ENCODE data around the gene BTG4. TPM values are rescaled to one million over a fixed set of nuclear protein-coding genes. Genes with fewer than 3 reads are reported as not detected.

The BTG4 gene
- total RNA-seq, 1 donor from 2014 or later = not detected

DNA sequence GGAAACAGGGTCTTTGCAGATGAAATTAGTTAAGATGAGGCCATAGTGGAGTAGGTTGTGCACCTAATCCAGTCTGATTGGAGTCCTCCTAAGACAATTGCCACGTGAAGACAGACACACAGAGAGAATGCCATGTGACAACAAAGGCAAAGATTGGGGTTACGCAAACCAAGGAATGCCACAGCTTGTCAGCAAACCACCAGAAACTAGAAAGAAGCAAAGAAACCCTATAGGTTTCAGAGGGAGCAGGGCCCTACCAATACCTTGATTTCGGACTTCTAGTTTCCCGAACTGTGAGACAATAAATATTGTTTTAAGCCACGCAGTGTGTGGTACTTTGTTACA lies 20.2 kb upstream of the BTG4 start:
- H3K27ac Mint-ChIP-seq = no peak overlapping the region
- peaks cover 14% of the 10 kb centered on the region for H3K27me3 Mint-ChIP-seq (ENCODE audit: low read depth)
- no peaks in the 10 kb centered on the region for H3K36me3 Mint-ChIP-seq
- no peak for TF ChIP-seq CTCF (IDR thresholded peaks at IDR 0.05; ENCODE audit: unreplicated experiment)
- no peaks in the 10 kb centered on the region for H3K9me3 Mint-ChIP-seq
- no peak overlapping the region for H3K4me3 Mint-ChIP-seq
- peaks cover 4% of the 10 kb centered on the region for H3K4me1 Mint-ChIP-seq
- no peak for DNase-seq (ENCODE audit: low spot score in 2 of 2, unreplicated experiment in 2 of 2)

GRCh38 chr11:111531687-111532364 lies 19.6 kb upstream of the BTG4 start:
- H3K36me3 Mint-ChIP-seq = no peaks in the 10 kb centered on the region
- H3K27ac Mint-ChIP-seq = no peak overlapping the region
- H3K9me3 Mint-ChIP-seq = no peaks in the 10 kb centered on the region
- no peak for TF ChIP-seq CTCF (IDR thresholded peaks at IDR 0.05; ENCODE audit: unreplicated experiment)
- peaks cover 6% of the 10 kb centered on the region for H3K4me1 Mint-ChIP-seq
- H3K27me3 Mint-ChIP-seq (ENCODE audit: low read depth) = peaks cover 13% of the 10 kb centered on the region
- DNase-seq (ENCODE audit: low spot score in 2 of 2, unreplicated experiment in 2 of 2) = no peak
- H3K4me3 Mint-ChIP-seq = no peak overlapping the region

GRCh38 chr11:111531136-111531535 lies 18.9 kb upstream of the BTG4 start:
- no peak for DNase-seq (ENCODE audit: low spot score in 2 of 2, unreplicated experiment in 2 of 2)
- peaks cover 11% of the 10 kb centered on the region for H3K4me1 Mint-ChIP-seq
- no peaks in the 10 kb centered on the region for H3K9me3 Mint-ChIP-seq
- H3K36me3 Mint-ChIP-seq = no peaks in the 10 kb centered on the region
- H3K27ac Mint-ChIP-seq = no peak overlapping the region
- no peak overlapping the region for H3K4me3 Mint-ChIP-seq
- TF ChIP-seq CTCF (IDR thresholded peaks at IDR 0.05; ENCODE audit: unreplicated experiment) = no peak
- peaks cover 10% of the 10 kb centered on the region for H3K27me3 Mint-ChIP-seq (ENCODE audit: low read depth)

DNA sequence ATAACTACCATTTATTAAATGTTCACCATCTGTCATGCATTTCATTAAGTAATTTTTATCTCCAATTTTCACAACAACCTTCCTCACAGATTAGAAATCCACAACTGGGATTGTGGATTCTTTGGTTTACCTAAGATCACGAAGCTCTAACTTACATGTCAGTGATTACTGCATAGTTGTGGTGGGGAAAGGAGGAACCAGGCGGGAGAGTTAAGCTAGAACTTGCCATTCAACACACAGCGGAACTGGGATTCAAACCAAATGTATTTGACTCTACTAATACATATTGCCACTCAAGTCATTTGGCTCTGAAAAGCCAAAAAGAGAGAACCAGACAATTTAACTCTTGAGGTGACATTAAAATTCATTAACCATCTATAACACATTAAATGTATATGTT lies 17.9 kb upstream of the BTG4 start:
- peaks cover 13% of the 10 kb centered on the region for H3K4me1 Mint-ChIP-seq

GRCh38 chr11:111528557-111528956 lies 16.4 kb upstream of the BTG4 start:
- no peak for TF ChIP-seq CTCF (IDR thresholded peaks at IDR 0.05; ENCODE audit: unreplicated experiment)
- Mint-ChIP-seq H3K27ac (no peak overlapping the region), H3K36me3 (no peaks in the 10 kb centered on the region), H3K4me3 (no peak overlapping the region), H3K4me1 (peaks cover 13% of the 10 kb centered on the region), H3K9me3 (no peaks in the 10 kb centered on the region), H3K27me3 (ENCODE audit: low read depth) (no peaks in the 10 kb centered on the region)
- DNase-seq (ENCODE audit: low spot score in 2 of 2, unreplicated experiment in 2 of 2) = no peak

More for the DNA sequence above, 17.9 kb upstream of the BTG4 start:
- no peaks in the 10 kb centered on the region for H3K36me3 Mint-ChIP-seq
- DNase-seq (ENCODE audit: low spot score in 2 of 2, unreplicated experiment in 2 of 2) = no peak
- H3K4me3 Mint-ChIP-seq = no peak overlapping the region
- no peak for TF ChIP-seq CTCF (IDR thresholded peaks at IDR 0.05; ENCODE audit: unreplicated experiment)
- H3K27ac Mint-ChIP-seq = no peak overlapping the region
- H3K27me3 Mint-ChIP-seq (ENCODE audit: low read depth) = peaks cover 5% of the 10 kb centered on the region
- no peaks in the 10 kb centered on the region for H3K9me3 Mint-ChIP-seq

- no peak for DNase-seq (ENCODE audit: low spot score in 2 of 2, unreplicated experiment in 2 of 2)
- H3K4me1 Mint-ChIP-seq = peaks cover 13% of the 10 kb centered on the region
- no peak overlapping the region for H3K4me3 Mint-ChIP-seq
- no peak overlapping the region for H3K27ac Mint-ChIP-seq
- TF ChIP-seq CTCF (IDR thresholded peaks at IDR 0.05; ENCODE audit: unreplicated experiment) = no peak
- no peaks in the 10 kb centered on the region for H3K27me3 Mint-ChIP-seq (ENCODE audit: low read depth)
- no peaks in the 10 kb centered on the region for H3K36me3 Mint-ChIP-seq
- no peaks in the 10 kb centered on the region for H3K9me3 Mint-ChIP-seq
Measured at GRCh38 chr11:111527279-111527678, 15.1 kb upstream of the BTG4 start.
